Endometrial microvascular endothelial cells (primary cell): ENCODE measurements around the gene CDC5L. TPM values are rescaled to one million over a fixed set of nuclear protein-coding genes. Genes with fewer than 3 reads are reported as not detected.

Source experiments
- in situ Hi-C: cut with HindIII; loops from 2 replicates; pipeline ENCODE4 v1.10.0; 2017; ENCODE audit warnings: low sequenced_read_pairs, low pct_unique_long_range_greater_than_20kb; ENCODE audit errors: inconsistent ontology term
- total RNA-seq: library from RNA; depleted of rRNA; stranded (reverse); fragments of >200 nt; gene quantifications from one replicate; pipeline ENCODE4 v1.2.3, GENCODE V29; 2015; ENCODE audit errors: inconsistent ontology term

CDC5L gene
- total RNA-seq, 1 donor from 2014 or later = 17.9 TPM

GRCh38 chr6:44481760-44482159 lies 94.3 kb downstream of the CDC5L start:
- in situ Hi-C loops = no loop called here

GRCh38 chr6:44485601-44486401 lies 98.3 kb downstream of the CDC5L start:
- in situ Hi-C loops = no loop called here

DNA sequence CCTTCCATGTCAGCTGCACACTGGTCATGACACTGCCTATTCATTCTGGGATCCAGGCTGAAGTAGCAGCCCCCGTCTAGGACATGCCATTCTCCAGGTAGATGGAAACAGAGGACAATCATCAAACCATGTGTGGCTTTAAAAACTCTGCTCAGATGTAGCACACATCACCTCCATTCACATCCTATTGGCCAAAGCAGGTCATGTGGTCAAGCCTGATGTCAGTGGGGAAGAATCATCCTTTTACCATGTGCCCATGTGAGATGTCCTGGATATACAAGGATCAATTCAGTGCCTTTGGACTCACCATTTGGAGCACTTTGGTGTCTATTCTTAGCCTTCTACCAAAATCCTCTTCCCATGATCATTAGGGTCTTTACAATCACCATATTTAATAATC lies 99.5 kb downstream of the CDC5L start:
- in situ Hi-C loops = no loop called here

- in situ Hi-C loops = no loop called here
These were observed 100.1 kb downstream of the CDC5L start for GRCh38 chr6:44487586-44487985.

- in situ Hi-C loops = no loop called here
These were observed 102.6 kb downstream of the CDC5L start for GRCh38 chr6:44489910-44490604.

DNA sequence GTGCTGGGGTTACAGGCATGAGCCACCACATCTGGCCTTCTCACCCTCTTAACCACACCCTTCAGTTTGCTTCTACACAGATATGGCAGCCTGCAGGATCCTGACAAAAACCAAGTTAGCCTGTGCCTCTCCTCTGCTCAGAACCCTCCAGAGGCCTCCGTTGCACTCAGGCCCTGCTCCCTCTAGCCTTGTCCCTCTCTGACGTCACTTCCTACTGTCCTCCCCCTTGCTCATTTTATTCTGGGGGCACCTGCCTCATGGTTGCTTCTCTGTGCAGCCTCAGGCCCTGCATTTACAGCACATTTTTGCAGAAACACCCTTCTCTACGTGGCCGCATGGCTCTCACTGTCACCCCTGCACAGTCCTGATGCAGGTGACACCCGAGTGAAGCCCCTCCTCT lies 105.6 kb downstream of the CDC5L start:
- in situ Hi-C loops = no loop called here

- in situ Hi-C loops = no loop called here
These were observed 106.1 kb downstream of the CDC5L start for GRCh38 chr6:44493593-44493992.

DNA sequence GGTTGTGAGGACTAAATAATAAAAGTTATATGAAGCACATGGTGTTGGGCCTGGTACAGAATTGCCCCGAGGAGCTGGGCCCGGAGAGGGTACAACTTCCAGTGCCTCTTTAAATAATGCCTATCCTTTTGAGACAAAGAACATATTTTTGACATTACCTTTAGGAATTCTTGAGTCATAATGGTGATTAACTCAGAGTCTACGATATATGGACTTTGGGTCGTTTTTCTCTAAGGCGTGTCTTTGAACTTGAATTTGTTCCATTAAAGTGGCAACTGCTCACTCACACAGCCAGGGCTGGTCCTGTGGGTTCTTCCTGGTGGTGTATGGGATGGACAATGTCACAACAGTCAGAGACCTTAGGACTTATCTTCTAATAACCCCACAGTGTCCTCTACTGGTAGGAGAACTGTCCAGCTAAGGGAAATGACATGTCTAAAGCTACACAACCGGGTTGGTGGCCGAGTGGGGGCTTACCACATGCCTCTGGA lies 106.5 kb downstream of the CDC5L start:
- in situ Hi-C loops = no loop called here

GRCh38 chr6:44495036-44495901 lies 107.8 kb downstream of the CDC5L start:
- in situ Hi-C loops = no loop called here

- in situ Hi-C loops = no loop called here
These were observed 109.3 kb downstream of the CDC5L start for GRCh38 chr6:44496665-44497369.

- in situ Hi-C loops = no loop called here
These were observed 110.3 kb downstream of the CDC5L start for GRCh38 chr6:44497807-44498206.

DNA sequence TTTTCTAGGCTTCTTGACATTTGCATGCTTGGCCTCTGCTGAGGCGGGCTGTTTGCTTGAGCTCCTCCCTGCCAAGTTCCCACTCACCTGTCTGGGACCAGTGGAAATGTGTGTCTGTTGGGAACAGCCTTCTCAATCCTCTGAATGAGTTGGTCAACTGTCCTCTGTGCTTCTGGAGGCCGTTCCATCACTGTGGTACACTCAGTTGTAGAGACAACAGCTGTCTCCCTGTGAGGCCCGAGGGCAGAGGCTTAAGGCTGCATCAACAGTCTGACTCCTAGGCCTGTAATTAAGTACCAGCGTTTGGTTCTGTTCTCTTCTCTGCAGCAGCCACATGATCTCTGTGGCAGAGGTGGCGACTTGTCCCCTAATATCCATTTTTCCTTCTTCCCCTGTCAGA lies 110.9 kb downstream of the CDC5L start:
- in situ Hi-C loops = no loop called here

DNA sequence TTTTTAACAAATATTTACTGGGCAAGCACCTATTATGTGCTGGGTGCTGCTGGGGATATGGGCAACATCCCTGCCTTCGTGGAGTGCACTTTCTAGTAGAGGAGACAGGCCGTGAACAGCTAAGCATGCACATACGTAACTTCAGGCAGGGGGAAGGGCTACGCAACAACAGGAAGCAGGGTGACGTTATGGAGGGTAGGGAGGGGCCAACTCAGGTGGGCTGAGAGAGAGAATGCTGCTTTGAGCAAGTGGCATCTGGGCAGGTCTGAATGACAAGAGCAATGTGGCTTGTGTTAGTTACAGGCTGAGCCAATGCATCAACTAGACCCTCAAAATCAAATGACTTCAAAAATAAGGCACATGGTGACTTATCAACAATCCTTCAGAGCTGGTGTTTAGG lies 112.1 kb downstream of the CDC5L start:
- in situ Hi-C loops = no loop called here

Other genes with a start within 250 kb of the CDC5L start
- 3.8 TPM for gene CAPN11, start 228.9 kb upstream of the CDC5L start, total RNA-seq
- gene MYMX, start 170.8 kb upstream of the CDC5L start, total RNA-seq = not detected
- 158 TPM for gene SLC29A1, start 164.1 kb upstream of the CDC5L start, total RNA-seq
- 1,526 TPM for gene HSP90AB1, start 140.6 kb upstream of the CDC5L start, total RNA-seq
- gene SLC35B2, start 130.2 kb upstream of the CDC5L start, total RNA-seq = 56.8 TPM
- gene NFKBIE, start 122.2 kb upstream of the CDC5L start, total RNA-seq = 47.3 TPM
- gene TMEM151B, start 117.3 kb upstream of the CDC5L start, total RNA-seq = not detected
- gene AARS2, start 74.4 kb upstream of the CDC5L start, total RNA-seq = 20.3 TPM
- gene SPATS1, start 45.1 kb upstream of the CDC5L start, total RNA-seq = not detected